Islet precursor cell (in vitro differentiated cells): Measurements from ENCODE around the gene THOC3.
"Not testable (repeated sequence)": the region's sequence is repeated elsewhere in the genome, so short reads cannot be mapped to it uniquely, and the experiment has no call there.

ENCODE experiments used
- DNase-seq: peaks from one replicate; pipeline ENCODE4 v3.0.0-alpha.2; 2018

Gene THOC3

DNA sequence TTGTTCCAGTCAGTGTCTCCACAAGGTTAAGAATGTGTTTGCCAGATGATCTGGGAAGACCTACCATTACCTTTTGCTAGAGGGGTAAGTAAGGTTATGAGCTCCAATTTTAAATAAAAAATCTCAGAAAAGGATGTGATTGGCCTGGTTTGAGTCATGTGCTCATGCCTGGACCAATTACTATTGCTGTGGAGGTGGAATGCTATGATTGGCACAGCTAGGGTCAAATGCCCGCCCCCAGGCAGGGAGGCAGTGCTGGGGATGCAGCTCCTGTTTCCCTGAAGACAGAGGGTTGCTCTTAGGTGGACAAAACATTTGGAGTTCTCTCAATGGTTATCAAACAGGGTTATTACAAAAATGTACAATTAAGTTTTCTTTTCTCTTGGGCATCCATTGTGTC lies 29.6 kb downstream of the THOC3 start:
- not testable (repeated sequence) for DNase-seq

DNA sequence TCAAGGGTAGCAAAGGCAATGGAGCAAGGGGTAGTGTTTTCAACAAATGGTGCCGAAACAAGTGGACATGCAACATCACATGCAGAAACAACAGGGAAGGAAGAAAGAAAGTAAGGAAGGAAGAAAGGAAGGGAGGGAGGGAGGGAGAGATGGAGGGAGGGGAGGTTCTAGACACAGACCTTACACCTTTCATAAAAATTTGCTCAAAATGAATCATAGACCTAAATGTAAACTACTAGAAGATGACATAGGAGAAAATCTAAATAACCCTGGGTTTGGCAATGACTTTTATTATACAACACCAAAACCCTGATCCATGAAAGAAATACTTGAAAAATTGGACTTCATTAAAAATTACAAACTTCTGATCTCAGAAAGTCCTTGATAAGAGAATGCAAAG lies 39.4 kb downstream of the THOC3 start:
- DNase-seq, result not testable (repeated sequence)

DNA sequence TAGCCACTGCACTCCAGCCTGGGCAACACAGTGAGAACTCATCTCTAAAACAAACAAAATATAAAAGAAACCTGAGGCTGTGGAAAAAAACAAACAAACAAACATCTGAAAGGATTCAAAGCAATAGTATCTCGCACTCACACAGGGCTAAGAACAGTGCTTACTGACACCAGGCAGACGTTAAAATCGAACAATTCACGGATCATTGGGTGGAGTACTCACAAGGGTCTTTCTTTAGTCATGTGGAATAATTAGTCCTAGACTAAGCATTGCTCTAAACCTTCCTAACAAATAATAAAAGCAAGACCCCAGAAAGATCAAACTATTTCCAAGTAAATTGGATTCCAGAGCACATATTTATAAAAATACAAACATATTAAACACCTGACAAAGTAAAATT lies 43.0 kb downstream of the THOC3 start:
- not testable (repeated sequence) for DNase-seq

DNA sequence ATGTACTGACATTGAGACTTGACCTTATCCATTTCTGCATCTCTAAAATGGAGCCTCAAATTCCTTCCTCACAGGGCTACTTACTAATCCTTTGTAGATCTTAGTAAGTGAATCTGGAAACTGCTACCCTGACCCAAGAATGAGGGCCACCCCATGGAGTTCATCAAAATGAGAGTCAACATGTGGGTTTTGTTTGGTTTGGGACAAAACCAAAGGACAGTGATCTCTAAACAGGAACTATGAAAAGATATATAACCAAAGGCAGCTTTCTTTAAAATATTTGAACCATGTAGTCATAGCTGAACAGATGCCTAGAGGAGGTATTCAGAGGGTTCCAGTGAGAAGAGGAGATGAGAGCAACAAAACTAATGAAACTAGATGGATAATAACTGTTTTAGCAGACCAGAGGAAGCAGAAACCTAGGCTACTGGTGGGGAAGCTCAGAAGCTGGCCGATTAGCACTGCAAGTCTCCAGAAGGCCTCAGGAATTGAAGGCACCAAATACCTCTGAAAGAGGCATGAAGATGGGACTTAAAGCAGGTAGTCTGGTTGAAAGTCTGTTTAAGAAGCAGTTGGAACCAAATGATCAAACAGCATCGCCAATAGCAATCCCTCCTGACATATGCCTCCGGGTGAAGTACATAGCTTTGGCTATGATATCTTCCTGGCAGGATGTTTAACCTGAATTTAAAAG lies 45.8 kb downstream of the THOC3 start:
- DNase-seq, result peak; percentile 52

DNA sequence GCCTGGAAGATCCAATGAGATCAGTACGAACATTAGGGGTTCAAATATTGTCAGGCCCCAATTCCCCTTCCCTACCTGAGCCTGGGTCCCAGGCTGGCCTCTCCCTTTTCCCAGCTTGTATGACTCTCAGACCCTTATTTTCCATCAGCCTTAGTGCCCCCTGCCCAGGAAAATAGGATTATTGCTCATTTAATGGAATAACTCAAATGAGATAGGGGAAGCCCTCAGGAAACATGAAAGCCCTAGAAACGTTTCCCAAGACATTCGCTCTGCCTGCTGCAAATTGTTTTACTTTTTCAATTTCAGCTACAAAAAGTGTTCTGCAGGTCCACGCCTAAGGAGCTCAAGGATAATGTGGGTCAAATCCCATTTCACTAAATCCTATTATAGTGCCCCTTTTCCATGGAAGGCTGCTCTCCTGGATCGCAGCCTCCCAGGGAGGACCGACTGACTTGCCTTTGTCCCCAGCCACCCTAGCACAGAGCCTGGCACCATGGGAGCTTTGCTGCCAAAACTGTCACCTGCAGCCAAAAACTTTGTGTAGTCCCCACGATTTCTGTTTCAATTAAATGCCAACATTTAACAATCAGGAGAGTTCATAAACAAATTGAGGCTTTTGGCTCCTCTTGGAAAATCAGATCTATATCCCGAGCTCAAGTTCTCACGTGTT lies 46.9 kb downstream of the THOC3 start:
- DNase-seq, result no peak

DNA sequence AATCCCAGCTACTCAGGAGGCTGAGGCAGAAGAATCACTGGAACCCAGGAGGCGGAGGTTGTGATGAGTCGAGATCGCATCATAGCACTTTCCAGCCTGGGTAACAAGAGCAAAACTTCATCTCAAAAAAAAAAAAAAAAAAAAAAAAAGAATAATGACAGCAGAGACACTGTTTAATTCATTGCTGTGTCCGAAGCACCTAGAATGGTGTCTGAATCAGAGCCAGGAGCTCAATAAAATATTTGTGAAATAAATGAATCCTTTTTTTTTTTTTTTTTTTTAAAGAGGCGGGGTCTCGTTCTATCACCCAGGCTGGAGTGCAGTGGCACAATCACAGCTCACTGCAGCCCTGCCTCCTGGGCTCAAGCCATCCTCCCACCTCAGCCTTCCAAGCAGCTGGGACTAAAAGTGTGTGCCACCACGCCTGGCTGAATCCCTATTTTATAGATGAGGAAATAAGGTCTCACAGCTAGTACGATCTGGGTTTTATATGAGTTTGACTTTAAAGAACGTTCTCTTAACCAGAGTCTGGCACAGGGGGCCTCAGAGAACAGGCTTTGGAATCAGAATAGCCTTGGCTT lies 47.8 kb downstream of the THOC3 start:
- DNase-seq, result no peak

DNA sequence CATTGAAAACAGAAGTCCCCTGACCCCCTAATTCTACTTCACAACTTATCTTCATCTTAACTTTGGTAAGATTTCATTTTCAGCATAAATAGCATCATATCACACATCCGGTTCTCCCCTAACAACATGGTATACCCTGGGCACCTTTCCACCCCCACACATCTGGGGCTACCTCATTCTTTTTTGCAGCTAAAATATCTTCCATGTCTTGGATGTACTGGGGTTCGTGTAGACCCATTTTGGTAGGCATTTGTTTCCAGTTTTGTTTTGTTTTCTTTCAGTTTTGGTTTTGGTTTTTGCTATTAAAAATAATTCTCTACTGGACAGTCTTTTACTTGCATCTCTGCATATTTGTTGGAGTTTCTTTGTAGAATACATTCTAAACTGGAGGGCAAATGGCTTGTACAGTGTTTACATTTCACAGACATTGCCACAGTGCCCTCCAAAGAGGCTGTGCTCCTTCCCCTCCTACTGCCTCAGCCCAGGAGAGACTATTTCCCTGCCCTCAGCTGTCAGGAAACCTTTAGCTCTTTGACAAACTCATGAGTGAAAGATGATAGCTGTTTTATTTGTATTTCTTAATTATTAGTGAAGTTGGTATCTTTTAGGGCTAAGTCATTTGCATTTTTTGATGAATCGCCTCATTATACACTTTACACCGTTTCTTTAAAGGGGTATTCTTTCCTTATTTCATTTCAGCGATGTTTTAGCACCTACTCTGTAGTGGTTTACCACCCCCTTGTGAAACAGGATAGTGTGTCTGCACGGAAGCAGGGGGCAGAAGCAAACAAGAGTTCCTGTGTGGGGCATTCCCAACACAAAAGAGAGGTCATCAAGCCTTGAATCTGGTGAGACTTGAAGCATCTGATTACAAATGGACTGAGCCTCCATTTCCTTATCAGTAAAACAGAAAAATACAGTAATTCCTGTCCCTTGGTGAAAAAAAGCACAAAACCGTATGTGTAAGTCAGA lies 52.8 kb downstream of the THOC3 start:
- DNase-seq, result not testable (repeated sequence)

DNA sequence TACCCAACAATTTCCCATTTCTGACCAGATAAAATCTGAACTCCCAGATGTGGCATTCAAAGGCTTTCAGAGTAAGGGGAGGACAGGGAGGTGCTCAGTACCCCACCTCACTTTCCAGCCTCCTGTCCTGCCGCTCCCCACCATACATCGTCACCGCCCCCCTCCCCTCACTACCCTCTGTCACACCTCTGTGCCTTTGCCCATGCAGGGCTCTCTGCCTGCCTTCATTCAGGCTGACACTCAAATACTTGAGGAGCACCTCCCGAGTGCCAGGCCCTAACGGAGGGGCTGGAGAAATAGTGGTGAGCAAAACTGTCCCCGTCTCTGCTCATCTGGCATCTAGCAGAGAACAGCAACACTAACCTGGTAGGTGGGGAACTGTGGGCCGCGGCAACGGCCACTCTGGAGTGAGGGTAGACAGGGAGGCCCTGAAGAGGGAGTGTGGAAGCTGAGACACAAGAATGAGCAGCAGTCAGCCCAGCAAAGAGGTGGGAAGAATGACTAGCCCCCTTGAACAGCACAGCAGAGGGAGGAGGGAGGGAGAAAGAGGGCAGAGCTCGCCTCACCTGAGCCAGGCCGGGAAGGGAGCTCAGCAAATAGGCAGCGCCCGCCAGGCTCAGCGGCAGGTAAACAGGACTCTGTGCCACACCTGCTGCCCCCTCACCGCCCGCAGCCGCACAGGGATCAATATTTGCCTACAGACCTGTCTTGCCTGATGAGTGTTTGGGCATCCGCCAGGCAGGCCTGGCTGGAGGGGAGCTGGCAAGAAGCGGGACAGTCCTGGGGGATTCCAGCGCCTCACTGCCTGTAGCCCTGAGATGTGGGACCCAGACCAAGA lies 54.1 kb downstream of the THOC3 start:
- DNase-seq, result not testable (repeated sequence)

DNA sequence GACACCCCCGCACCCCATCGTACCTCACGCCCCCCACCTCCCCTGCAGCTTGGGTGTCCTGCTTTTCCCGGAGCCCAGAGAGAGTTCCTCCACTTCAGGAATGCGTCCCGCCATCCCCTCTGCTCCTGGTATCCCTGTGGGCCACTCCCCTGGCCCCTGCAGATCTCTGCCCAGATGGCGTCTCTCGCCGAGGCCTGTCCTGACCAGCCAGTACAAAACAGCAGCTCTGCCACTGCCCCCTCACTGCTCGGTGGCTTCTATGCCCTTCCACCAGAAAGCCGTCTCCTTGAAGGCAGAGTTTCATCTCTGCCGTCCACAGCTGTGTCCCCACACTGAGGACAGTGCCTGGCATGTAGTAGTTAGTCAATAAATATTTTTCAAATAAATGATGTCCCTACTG lies 58.0 kb downstream of the THOC3 start:
- DNase-seq, result peak; percentile 46
